GM12878 (cell line): ENCODE measurements around the gene TMEM94. TPM values are rescaled to one million over a fixed set of nuclear protein-coding genes. Genes with fewer than 3 reads are reported as not detected.
A peak's percentile ranks its signal among the peaks of the same experiment; 100 is the strongest.

ENCODE experiments used
- ATAC-seq: fragments of 200-7000 bp; cut with Tn5 transposase; 3 replicates; pipeline ENCODE4 v1.9.1; 2020; ENCODE audit warnings: mild to moderate bottlenecking, moderate library complexity
- BruUV-seq: library from RNA; stranded (reverse); fragments of 400-500 nt; replicated peaks from 2 replicates; lab custom pipeline; 2021; lab: Mats Ljungman, UMichigan
- CTCF ChIA-PET: fragments of 300-600 bp; sonication (Branson Sonifier 250); formaldehyde crosslinking; extraction: SDS; loops from one replicate; lab custom pipeline; 2021; ENCODE audit warnings: inconsistent platforms; lab: Yijun Ruan, JAX
- POLR2A ChIA-PET: fragments of 350-600 bp; formaldehyde crosslinking; extraction: SDS; loops from one replicate; lab custom pipeline; 2021; ENCODE audit warnings: inconsistent platforms; lab: Charles Lee
- RAD21 ChIA-PET: fragments of 300-600 bp; sonication (Branson Sonifier 250); formaldehyde crosslinking; loops from one replicate; lab custom pipeline; 2023; ENCODE audit warnings: antibody characterized with exemption; ENCODE audit not compliant: unreplicated experiment; lab: Charles Lee
- SMC1A ChIA-PET: fragments of 300-600 bp; sonication (Branson Sonifier 250); formaldehyde crosslinking; loops from one replicate; lab custom pipeline; 2023; ENCODE audit not compliant: unreplicated experiment, uncharacterized antibody; lab: Charles Lee
- DNase-seq: peaks from one replicate; pipeline ENCODE4 v3.0.0-alpha.2; 2011; ENCODE audit warnings: low read depth, low spot score
- FAIRE-seq: peaks from 3 replicates; lab custom pipeline; 2011; peaks lifted over from hg19 to GRCh38; lab: Jason Lieb, UNC
- H2AFZ ChIP-seq: 2 replicates; pipeline ENCODE4 v1.6.0; 2011; ENCODE audit warnings: low read depth, low read length, control low read depth; ENCODE audit not compliant: control insufficient read depth
- H3K27ac ChIP-seq: 2 replicates; pipeline ENCODE4 v1.5.1; 2011; ENCODE audit warnings: control low read depth; ENCODE audit not compliant: control insufficient read depth, insufficient read depth
- H3K27me3 ChIP-seq, 2 experiments: replicated peaks in 1 of 2; 2 replicates each; pipeline versions ENCODE4 v1.6.0 to v1.6.1; 2011; ENCODE audit warnings: low read length in 1 of 2; ENCODE audit not compliant: control insufficient read depth in 2 of 2, insufficient read depth in 2 of 2
- H3K36me3 ChIP-seq, 2 experiments: 2 replicates each; pipeline ENCODE4 v1.5.1; 2011; ENCODE audit warnings: low read length in 1 of 2; ENCODE audit not compliant: control insufficient read depth in 2 of 2, insufficient read depth in 2 of 2
- H3K4me1 ChIP-seq: 2 replicates; pipeline ENCODE4 v1.6.1; 2011; ENCODE audit warnings: mild to moderate bottlenecking, low read length, moderate library complexity, mixed read lengths; ENCODE audit not compliant: control insufficient read depth, insufficient read depth
- H3K4me2 ChIP-seq: 2 replicates; pipeline ENCODE4 v1.6.0; 2011; ENCODE audit warnings: control low read depth; ENCODE audit not compliant: control insufficient read depth, insufficient read depth
- H3K4me3 ChIP-seq: fragments of 200-600 bp; sonication (generic); 2 replicates; pipeline ENCODE4 v1.5.1; 2016
- H3K79me2 ChIP-seq: 2 replicates; pipeline ENCODE4 v1.6.0; 2011; ENCODE audit warnings: low read length; ENCODE audit not compliant: control insufficient read depth, insufficient read depth
- H3K9ac ChIP-seq: 2 replicates; pipeline ENCODE4 v1.8.0; 2011; ENCODE audit warnings: low read length, control low read depth, mixed read lengths; ENCODE audit not compliant: control insufficient read depth, insufficient read depth
- H3K9me3 ChIP-seq: replicated peaks from 3 replicates; pipeline ENCODE4 v1.5.1; 2011; ENCODE audit warnings: mild to moderate bottlenecking, low read length; ENCODE audit not compliant: control insufficient read depth, insufficient read depth
- H4K20me1 ChIP-seq: 2 replicates; pipeline ENCODE4 v1.6.0; 2011; ENCODE audit not compliant: control insufficient read depth, insufficient read depth
- BCL11A ChIP-seq: IDR thresholded peaks from 2 replicates; pipeline ENCODE4 v1.6.1; 2011; ENCODE audit warnings: low read depth, low read length
- GABPA ChIP-seq: IDR thresholded peaks from 2 replicates; pipeline ENCODE4 v1.6.1; 2014; ENCODE audit warnings: antibody characterized with exemption, low read depth, mild to moderate bottlenecking, inconsistent platforms
- GATAD2B ChIP-seq: fragments of 450-650 bp; conservative IDR thresholded peaks from 2 replicates; pipeline ENCODE4 v1.6.1; 2017; ENCODE audit warnings: low read depth, mild to moderate bottlenecking, moderate library complexity
- MEF2A ChIP-seq: IDR thresholded peaks from 2 replicates; pipeline ENCODE4 v1.6.1; 2011; ENCODE audit warnings: low read depth, mild to moderate bottlenecking, low read length, moderate library complexity; ENCODE audit not compliant: insufficient read depth
- POLR2A ChIP-seq: IDR thresholded peaks from 2 replicates; pipeline ENCODE4 v1.6.1; 2011; ENCODE audit warnings: low read depth, mild to moderate bottlenecking, low read length
- RAD21 ChIP-seq: IDR thresholded peaks from 2 replicates; pipeline ENCODE4 v1.6.1; 2011; ENCODE audit warnings: mild to moderate bottlenecking, low read depth, low read length, moderate library complexity; ENCODE audit not compliant: insufficient read depth
- TARDBP ChIP-seq: IDR thresholded peaks from 2 replicates; pipeline ENCODE4 v1.6.1; 2016; ENCODE audit warnings: borderline replicate concordance
- ZBED1 ChIP-seq: IDR thresholded peaks from 2 replicates; pipeline ENCODE4 v1.6.1; 2016; ENCODE audit warnings: borderline replicate concordance
- WGBS: methylation state at CpG from one replicate; pipeline ENCODE4 v1.1.6; 2016; ENCODE audit warnings: low lambda C conversion rate; ENCODE audit not compliant: insufficient replicate concordance, insufficient coverage; ENCODE audit errors: missing lambda C conversion rate; 5-methylcytosine and 5-hydroxymethylcytosine counted together
- in situ Hi-C: fragments of 300-500 bp; cut with MboI; formaldehyde crosslinking; loops from 9 replicates; pipeline ENCODE4 v1.14.3; 2018; ENCODE audit warnings: mixed read lengths
- intact Hi-C: fragments of 100-400 bp; cut with micrococcal nuclease; formaldehyde crosslinking; loops from one replicate; pipeline ENCODE4 v1.14.2; 2022; ENCODE audit not compliant: unreplicated experiment
- polyA plus RNA-seq, 11 experiments: library from polyadenylated mRNA; depleted of rRNA in 4 of 11; unstranded in 6 of 11; stranded (reverse) in 5 of 11; fragments of >200 nt; fragmentation: Nextera tagmentation in 4 of 11; fragmentation: Illumina TruSeq in 1 of 11; extraction: Ambion mirVana in 4 of 11; extraction: Trizol in 1 of 11; gene quantifications; 1 replicate in 1 of 11; 2 replicates in 10 of 11; pipeline versions ENCODE4 v1.2.1 to v1.2.3, GENCODE V29; 2011 to 2016; ENCODE audit warnings: inconsistent platforms in 2 of 11, missing spikeins in 2 of 11, low read depth in 1 of 11
- total RNA-seq, 4 experiments: library from RNA; depleted of rRNA in 3 of 4; stranded (reverse); fragments of >200 nt in 3 of 4; fragmentation: Illumina TruSeq in 1 of 4; extraction: Trizol in 1 of 4; gene quantifications; 2 replicates each; pipeline versions ENCODE4 v1.2.1 to v1.2.3, GENCODE V29; 2013 to 2021
- TF ChIP-seq, protein P1 (sequence below), 3 experiments: IDR thresholded peaks in 2 of 3; conservative IDR thresholded peaks in 1 of 3; 2 replicates each; pipeline ENCODE4 v1.5.1; 2011; ENCODE audit warnings: low read depth in 3 of 3, low read length in 3 of 3, mild to moderate bottlenecking in 3 of 3, control low read depth in 2 of 3, moderate library complexity in 2 of 3, inconsistent platforms in 1 of 3, mixed read lengths in 1 of 3; ENCODE audit not compliant: control insufficient read depth in 2 of 3, insufficient read depth in 1 of 3; ENCODE audit errors: extremely low read depth in 1 of 3
- TF ChIP-seq, protein P2 (sequence below): fragments of 450-650 bp; IDR thresholded peaks from 2 replicates; pipeline ENCODE4 v1.6.1; 2018; ENCODE audit warnings: borderline replicate concordance, mild to moderate bottlenecking; ENCODE audit not compliant: partially characterized antibody
- TF ChIP-seq, protein P3 (sequence below): fragments of 450-650 bp; IDR thresholded peaks from 2 replicates; pipeline ENCODE4 v1.6.1; 2017; ENCODE audit warnings: mild to moderate bottlenecking, low read depth, inconsistent platforms; ENCODE audit not compliant: poor library complexity, severe bottlenecking
- TF ChIP-seq, protein P4 (sequence below): fragments of 450-650 bp; IDR thresholded peaks from 2 replicates; pipeline ENCODE4 v1.6.1; 2014; ENCODE audit warnings: mild to moderate bottlenecking

TMEM94 gene
- total and polyA plus RNA-seq, 10 of the 15 experiments (the other 5 are each of a cell fraction or from before 2014, with no cell fraction given): 0.31 to 70.7 (median 24.4) TPM

DNA sequence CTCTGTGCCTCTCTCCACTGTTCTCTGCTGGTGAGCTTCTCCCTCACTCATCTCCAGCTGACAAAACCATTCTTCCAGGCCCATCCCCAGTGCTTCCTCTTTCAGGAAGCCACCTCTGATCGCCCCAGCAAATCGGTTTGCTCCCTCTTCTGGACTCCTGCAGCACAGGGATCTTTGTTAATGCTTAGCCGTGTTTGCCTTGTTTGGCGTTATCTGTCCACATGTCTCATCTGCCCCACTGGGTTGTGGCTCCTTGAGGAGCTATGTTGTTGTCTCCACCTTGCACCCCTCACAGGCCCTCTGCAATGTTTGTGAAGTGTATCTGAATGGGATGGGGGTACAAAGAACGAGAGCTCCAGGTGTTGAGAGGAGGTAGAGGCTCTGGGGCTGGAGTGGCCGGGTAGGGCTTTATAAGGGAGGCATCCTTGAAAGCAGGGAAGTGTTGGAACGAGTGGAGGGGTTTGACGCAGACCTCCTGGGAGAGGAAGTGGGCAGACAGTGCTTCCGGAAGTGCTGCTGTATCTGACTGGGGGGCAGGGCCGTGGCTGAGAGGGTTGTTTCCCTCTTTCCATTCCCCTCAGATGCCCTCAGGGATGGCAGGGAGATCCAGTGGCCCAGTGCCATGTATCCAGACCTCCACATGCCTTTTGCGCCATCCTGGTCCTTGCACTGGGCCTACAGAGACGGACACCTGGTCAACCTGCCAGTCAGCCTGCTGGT is 31.1 kb downstream of the TMEM94 start (continued):
- TF ChIP-seq, protein P1, sequence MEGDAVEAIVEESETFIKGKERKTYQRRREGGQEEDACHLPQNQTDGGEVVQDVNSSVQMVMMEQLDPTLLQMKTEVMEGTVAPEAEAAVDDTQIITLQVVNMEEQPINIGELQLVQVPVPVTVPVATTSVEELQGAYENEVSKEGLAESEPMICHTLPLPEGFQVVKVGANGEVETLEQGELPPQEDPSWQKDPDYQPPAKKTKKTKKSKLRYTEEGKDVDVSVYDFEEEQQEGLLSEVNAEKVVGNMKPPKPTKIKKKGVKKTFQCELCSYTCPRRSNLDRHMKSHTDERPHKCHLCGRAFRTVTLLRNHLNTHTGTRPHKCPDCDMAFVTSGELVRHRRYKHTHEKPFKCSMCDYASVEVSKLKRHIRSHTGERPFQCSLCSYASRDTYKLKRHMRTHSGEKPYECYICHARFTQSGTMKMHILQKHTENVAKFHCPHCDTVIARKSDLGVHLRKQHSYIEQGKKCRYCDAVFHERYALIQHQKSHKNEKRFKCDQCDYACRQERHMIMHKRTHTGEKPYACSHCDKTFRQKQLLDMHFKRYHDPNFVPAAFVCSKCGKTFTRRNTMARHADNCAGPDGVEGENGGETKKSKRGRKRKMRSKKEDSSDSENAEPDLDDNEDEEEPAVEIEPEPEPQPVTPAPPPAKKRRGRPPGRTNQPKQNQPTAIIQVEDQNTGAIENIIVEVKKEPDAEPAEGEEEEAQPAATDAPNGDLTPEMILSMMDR (IDR thresholded peaks at IDR 0.05 in 2 of 3, conservative IDR thresholded peaks at IDR 0.05 in 1 of 3; ENCODE audit: control insufficient read depth in 2 of 3, extremely low read depth in 1 of 3, insufficient read depth in 1 of 3, low read depth in 3 of 3, low read length in 3 of 3): peak in 2 of 3 experiments; percentile 9 to 22; a peak in 2 of 6 replicates
- TF ChIP-seq GATAD2B: no peak
- peak; percentile 58; the same call in 1 of the 2 replicates for TF ChIP-seq POLR2A
- 0 out of 2 replicates have a peak, but pooled peaks have one; percentile 8 for TF ChIP-seq RAD21
- TF ChIP-seq, all 136 proteins: peak for 11

DNA sequence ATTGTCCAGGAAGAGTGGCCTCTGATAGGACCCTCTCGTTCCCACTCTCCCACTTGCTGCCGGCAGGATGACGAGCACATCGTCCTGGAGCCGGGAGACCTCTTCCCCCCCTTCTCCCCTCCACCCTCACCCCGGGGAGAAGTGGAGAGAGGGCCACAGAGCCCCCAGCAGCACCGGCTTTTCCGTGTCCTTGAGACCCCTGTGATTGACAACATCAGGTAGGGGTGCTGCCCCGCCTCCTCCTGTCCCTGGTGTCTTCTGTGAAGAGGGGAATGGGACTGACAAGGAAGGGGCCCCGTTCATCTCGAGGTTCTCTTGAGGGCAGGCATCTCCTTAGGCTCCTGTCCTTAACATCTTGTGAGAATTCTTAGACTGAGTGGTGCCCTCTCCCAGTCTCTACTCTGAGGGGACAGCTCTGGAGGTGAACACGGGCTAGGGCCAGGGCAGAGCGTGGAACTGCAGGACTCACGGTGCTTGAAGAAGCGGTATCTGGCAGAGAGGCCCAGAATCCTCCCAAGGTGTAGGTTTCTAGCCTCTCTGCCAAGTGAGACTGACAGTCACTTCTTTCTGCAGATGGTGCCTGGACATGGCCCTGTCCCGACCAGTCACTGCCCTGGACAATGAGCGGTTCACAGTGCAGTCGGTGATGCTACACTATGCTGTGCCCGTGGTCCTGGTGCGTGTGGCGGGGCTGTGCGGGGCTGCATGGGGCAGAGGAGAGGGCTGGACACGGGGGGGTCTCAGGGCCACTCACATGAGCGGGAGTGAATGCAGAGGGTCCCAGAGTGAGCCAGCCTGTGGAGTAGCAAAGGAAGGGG is 32.5 kb downstream of the TMEM94 start:
- Histone ChIP-seq H3K36me3 (peaks cover 0 to 4% of the 10 kb centered on the region in 2 experiments; a peak in 3 of 4 replicates), H3K4me1 (peaks cover 13% of the 10 kb centered on the region), H3K27ac (no peak overlapping the region), H3K9me3 (no peaks in the 10 kb centered on the region), H2AFZ (no peak overlapping the region), H3K9ac (no peak overlapping the region), H3K27me3 (no peaks in the 10 kb centered on the region), H4K20me1 (no peaks in the 10 kb centered on the region), H3K79me2 (no peaks in the 10 kb centered on the region), H3K4me3 (no peak overlapping the region), H3K4me2 (no peak overlapping the region)
- FAIRE-seq: no peak
- ATAC-seq: no peak
- POLR2A ChIA-PET: no interaction called here
- CTCF ChIA-PET: interaction anchor here (1.4 to 2.2 kb wide), 2 partner anchors 10 to 35 kb away, joined by 4 to 6 read pairs; no protein-coding TSS in a partner anchor
- intact Hi-C loops (no loop called here), in situ Hi-C loops (no loop called here)
- DNase-seq: no peak
- RAD21 ChIA-PET: no interaction called here
- SMC1A ChIA-PET: interaction anchor here (0.9 kb wide), 1 partner anchor 35 kb away, joined by 3 read pairs; no protein-coding TSS in a partner anchor
- BruUV-seq: no TSS peak
- 88% methylated on average over 22 of the region's 24 CpGs for WGBS
- TF ChIP-seq TARDBP (no peak), BCL11A (no peak), GABPA (no peak), POLR2A (no peak), MEF2A (no peak), ZBED1 (no peak)
- TF ChIP-seq, protein P2, sequence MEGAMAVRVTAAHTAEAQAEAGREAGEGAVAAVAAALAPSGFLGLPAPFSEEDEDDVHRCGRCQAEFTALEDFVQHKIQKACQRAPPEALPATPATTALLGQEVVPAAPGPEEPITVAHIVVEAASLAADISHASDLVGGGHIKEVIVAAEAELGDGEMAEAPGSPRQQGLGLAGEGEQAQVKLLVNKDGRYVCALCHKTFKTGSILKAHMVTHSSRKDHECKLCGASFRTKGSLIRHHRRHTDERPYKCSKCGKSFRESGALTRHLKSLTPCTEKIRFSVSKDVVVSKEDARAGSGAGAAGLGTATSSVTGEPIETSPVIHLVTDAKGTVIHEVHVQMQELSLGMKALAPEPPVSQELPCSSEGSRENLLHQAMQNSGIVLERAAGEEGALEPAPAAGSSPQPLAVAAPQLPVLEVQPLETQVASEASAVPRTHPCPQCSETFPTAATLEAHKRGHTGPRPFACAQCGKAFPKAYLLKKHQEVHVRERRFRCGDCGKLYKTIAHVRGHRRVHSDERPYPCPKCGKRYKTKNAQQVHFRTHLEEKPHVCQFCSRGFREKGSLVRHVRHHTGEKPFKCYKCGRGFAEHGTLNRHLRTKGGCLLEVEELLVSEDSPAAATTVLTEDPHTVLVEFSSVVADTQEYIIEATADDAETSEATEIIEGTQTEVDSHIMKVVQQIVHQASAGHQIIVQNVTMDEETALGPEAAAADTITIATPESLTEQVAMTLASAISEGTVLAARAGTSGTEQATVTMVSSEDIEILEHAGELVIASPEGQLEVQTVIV: no peak
- TF ChIP-seq, protein P3, sequence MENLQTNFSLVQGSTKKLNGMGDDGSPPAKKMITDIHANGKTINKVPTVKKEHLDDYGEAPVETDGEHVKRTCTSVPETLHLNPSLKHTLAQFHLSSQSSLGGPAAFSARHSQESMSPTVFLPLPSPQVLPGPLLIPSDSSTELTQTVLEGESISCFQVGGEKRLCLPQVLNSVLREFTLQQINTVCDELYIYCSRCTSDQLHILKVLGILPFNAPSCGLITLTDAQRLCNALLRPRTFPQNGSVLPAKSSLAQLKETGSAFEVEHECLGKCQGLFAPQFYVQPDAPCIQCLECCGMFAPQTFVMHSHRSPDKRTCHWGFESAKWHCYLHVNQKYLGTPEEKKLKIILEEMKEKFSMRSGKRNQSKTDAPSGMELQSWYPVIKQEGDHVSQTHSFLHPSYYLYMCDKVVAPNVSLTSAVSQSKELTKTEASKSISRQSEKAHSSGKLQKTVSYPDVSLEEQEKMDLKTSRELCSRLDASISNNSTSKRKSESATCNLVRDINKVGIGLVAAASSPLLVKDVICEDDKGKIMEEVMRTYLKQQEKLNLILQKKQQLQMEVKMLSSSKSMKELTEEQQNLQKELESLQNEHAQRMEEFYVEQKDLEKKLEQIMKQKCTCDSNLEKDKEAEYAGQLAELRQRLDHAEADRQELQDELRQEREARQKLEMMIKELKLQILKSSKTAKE: no peak
- TF ChIP-seq, protein P4, sequence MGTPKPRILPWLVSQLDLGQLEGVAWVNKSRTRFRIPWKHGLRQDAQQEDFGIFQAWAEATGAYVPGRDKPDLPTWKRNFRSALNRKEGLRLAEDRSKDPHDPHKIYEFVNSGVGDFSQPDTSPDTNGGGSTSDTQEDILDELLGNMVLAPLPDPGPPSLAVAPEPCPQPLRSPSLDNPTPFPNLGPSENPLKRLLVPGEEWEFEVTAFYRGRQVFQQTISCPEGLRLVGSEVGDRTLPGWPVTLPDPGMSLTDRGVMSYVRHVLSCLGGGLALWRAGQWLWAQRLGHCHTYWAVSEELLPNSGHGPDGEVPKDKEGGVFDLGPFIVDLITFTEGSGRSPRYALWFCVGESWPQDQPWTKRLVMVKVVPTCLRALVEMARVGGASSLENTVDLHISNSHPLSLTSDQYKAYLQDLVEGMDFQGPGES: no peak
